Ectodermal cell (in vitro differentiated cells): ENCODE results near the gene MTX1. TPM values are rescaled to one million over a fixed set of nuclear protein-coding genes. Genes with fewer than 3 reads are reported as not detected.
"Not testable (repeated sequence)": the region's sequence is repeated elsewhere in the genome, so short reads cannot be mapped to it uniquely, and the experiment has no call there.

ENCODE experiments used
- H3K27ac ChIP-seq: 2 replicates; pipeline ENCODE4 v1.7.0; 2013; ENCODE audit warnings: mild to moderate bottlenecking, low read depth, low read length; ENCODE audit not compliant: insufficient read depth, poor library complexity, severe bottlenecking
- H3K27me3 ChIP-seq: 2 replicates; pipeline ENCODE4 v1.7.0; 2013; ENCODE audit warnings: mild to moderate bottlenecking, low read length; ENCODE audit not compliant: insufficient read depth, control insufficient read depth, poor library complexity, severe bottlenecking
- H3K36me3 ChIP-seq: one replicate; pipeline ENCODE4 v1.7.0; 2013; ENCODE audit warnings: low read length; ENCODE audit not compliant: control insufficient read depth, insufficient read depth
- H3K4me1 ChIP-seq: one replicate; pipeline ENCODE4 v1.7.0; 2013; ENCODE audit warnings: low read length; ENCODE audit not compliant: control insufficient read depth, insufficient read depth
- H3K4me3 ChIP-seq: 2 replicates; pipeline ENCODE4 v1.7.0; 2013; ENCODE audit warnings: low read depth, low read length, control low read depth; ENCODE audit not compliant: insufficient read depth
- H3K9me3 ChIP-seq: 2 replicates; pipeline ENCODE4 v1.7.0; 2013; ENCODE audit warnings: mild to moderate bottlenecking, low read length, moderate library complexity; ENCODE audit not compliant: control insufficient read depth
- WGBS, 2 experiments: methylation state at CpG; one replicate each; pipeline ENCODE4 v1.1.7; 2013; ENCODE audit warnings: missing lambda C conversion rate in 2 of 2; 5-methylcytosine and 5-hydroxymethylcytosine counted together
- polyA plus RNA-seq, 4 experiments: library from polyadenylated mRNA; stranded (reverse); fragments of 50-300 nt; gene quantifications; one replicate each; pipeline ENCODE4 v1.2.3, GENCODE V29; 2013

The MTX1 gene
- polyA plus RNA-seq (2013, experiment 1 of 4) = 43.3 TPM
- polyA plus RNA-seq (2013, experiment 2 of 4) = 44.2 TPM
- polyA plus RNA-seq (2013, experiment 3 of 4) = 32.1 TPM
- polyA plus RNA-seq (2013, experiment 4 of 4) = 36.1 TPM

GRCh38 chr1:155208541-155209311 lies at the start of gene MTX1:
TSS of gene MTX1 (plus strand) at chr1:155208695. CDS start at chr1:155208805, 110 bp downstream.
- WGBS, 2 experiments = 0% methylated on average over 64 of the region's 64 CpGs
- H3K4me1 ChIP-seq = peaks cover 23% of the 10 kb centered on the region
- no peaks in the 10 kb centered on the region for H3K9me3 ChIP-seq
- H3K27ac ChIP-seq = peak within 1 kb of the TSS; percentile 100
- no peaks in the 10 kb centered on the region for H3K27me3 ChIP-seq
- no peaks in the 10 kb centered on the region for H3K36me3 ChIP-seq
- H3K4me3 ChIP-seq = peak within 1 kb of the TSS; percentile 94

GRCh38 chr1:155158991-155159390 lies 49.5 kb upstream of the MTX1 start:
- Histone ChIP-seq H3K27me3 (no peaks in the 10 kb centered on the region), H3K9me3 (no peaks in the 10 kb centered on the region), H3K36me3 (no peaks in the 10 kb centered on the region), H3K27ac (no peak overlapping the region), H3K4me1 (no peaks in the 10 kb centered on the region), H3K4me3 (no peak overlapping the region)
- WGBS, 2 experiments = 85 to 92% methylated on average over 1 of the region's 1 CpG

GRCh38 chr1:155160128-155160527 lies 48.4 kb upstream of the MTX1 start:
- Histone ChIP-seq H3K9me3 (no peaks in the 10 kb centered on the region), H3K27ac (no peak overlapping the region), H3K4me1 (no peaks in the 10 kb centered on the region), H3K27me3 (no peaks in the 10 kb centered on the region), H3K36me3 (no peaks in the 10 kb centered on the region), H3K4me3 (no peak overlapping the region)
- 92% methylated on average over 8 of the region's 8 CpGs for WGBS, 2 experiments

GRCh38 chr1:155162631-155163030 lies 45.9 kb upstream of the MTX1 start:
- WGBS, 2 experiments = 93 to 96% methylated on average over 6 of the region's 6 CpGs
- H3K36me3 ChIP-seq = not testable (repeated sequence)

GRCh38 chr1:155163785-155164184 lies 44.7 kb upstream of the MTX1 start:
- WGBS, 2 experiments = 93 to 95% methylated on average over 3 to 4 of the region's 4 CpGs
- not testable (repeated sequence) for H3K4me3 ChIP-seq, H3K9me3 ChIP-seq, H3K36me3 ChIP-seq, H3K27ac ChIP-seq, H3K27me3 ChIP-seq
- H3K4me1 ChIP-seq = peaks cover 12% of the 10 kb centered on the region

More at GRCh38 chr1:155162631-155163030, 45.9 kb upstream of the MTX1 start:
- not testable (repeated sequence) for H3K4me3 ChIP-seq, H3K9me3 ChIP-seq, H3K27ac ChIP-seq, H3K27me3 ChIP-seq
- peaks cover 12% of the 10 kb centered on the region for H3K4me1 ChIP-seq

- H3K27ac ChIP-seq, H3K9me3 ChIP-seq, H3K4me3 ChIP-seq, H3K36me3 ChIP-seq, H3K27me3 ChIP-seq: not testable (repeated sequence)
- peaks cover 12% of the 10 kb centered on the region for H3K4me1 ChIP-seq
- WGBS, 2 experiments = 87 to 95% methylated on average over 11 of the region's 11 CpGs
Measured at GRCh38 chr1:155164625-155165024, 43.9 kb upstream of the MTX1 start.

- H3K4me1 ChIP-seq = peaks cover 12% of the 10 kb centered on the region
- WGBS, 2 experiments = 49 to 62% methylated on average over 8 of the region's 8 CpGs
- H3K9me3 ChIP-seq = no peaks in the 10 kb centered on the region
- no peaks in the 10 kb centered on the region for H3K36me3 ChIP-seq
- peak overlapping the region; percentile 44 for H3K27ac ChIP-seq
- no peak overlapping the region for H3K4me3 ChIP-seq
- H3K27me3 ChIP-seq = no peaks in the 10 kb centered on the region
Measured at GRCh38 chr1:155166051-155166470, 42.4 kb upstream of the MTX1 start.

GRCh38 chr1:155166471-155167165 lies 41.9 kb upstream of the MTX1 start:
- peaks cover 12% of the 10 kb centered on the region for H3K4me1 ChIP-seq
- peak overlapping the region; percentile 44 for H3K27ac ChIP-seq
- H3K9me3 ChIP-seq = no peaks in the 10 kb centered on the region
- H3K36me3 ChIP-seq = no peaks in the 10 kb centered on the region
- H3K4me3 ChIP-seq = peak overlapping the region; percentile 10
- H3K27me3 ChIP-seq = no peaks in the 10 kb centered on the region
- 62 to 69% methylated on average over 27 of the region's 27 CpGs for WGBS, 2 experiments

- Histone ChIP-seq H3K4me3 (peak overlapping the region; percentile 33), H3K27ac (peak overlapping the region; percentile 50), H3K36me3 (no peaks in the 10 kb centered on the region), H3K9me3 (no peaks in the 10 kb centered on the region), H3K4me1 (peaks cover 17% of the 10 kb centered on the region), H3K27me3 (no peaks in the 10 kb centered on the region)
- 13 to 14% methylated on average over 26 to 28 of the region's 28 CpGs for WGBS, 2 experiments
Measured at GRCh38 chr1:155167166-155168104, 41.1 kb upstream of the MTX1 start.
